Measurements from ENCODE around the gene RNF39. TPM values are rescaled to one million over a fixed set of nuclear protein-coding genes. Genes with fewer than 3 reads are reported as not detected.
"Not testable (repeated sequence)": the region's sequence is repeated elsewhere in the genome, so short reads cannot be mapped to it uniquely, and the experiment has no call there.

The RNF39 gene
- total RNA-seq, 2 donors from 2014 or later = not detected

- intact Hi-C loops (cut with DNase I); DNase-seq (ENCODE audit: low spot score): not testable (repeated sequence)
Observed at GRCh38 chr6:30022712-30023111, 52.9 kb downstream of the RNF39 start.

GRCh38 chr6:30022189-30022588 lies 53.4 kb downstream of the RNF39 start:
- DNase-seq (ENCODE audit: low spot score) = no peak
- intact Hi-C loops (cut with DNase I) = no loop called here

- no peak for DNase-seq (ENCODE audit: low spot score)
- intact Hi-C loops (cut with DNase I) = no loop called here
Observed at GRCh38 chr6:30020626-30021025, 54.9 kb downstream of the RNF39 start.

Other genes starting within 250 kb of the RNF39 start
- under 1 TPM in 1 of 2 donors, not detected in 1; 0.19 TPM for gene HLA-G, start 247.9 kb downstream of the RNF39 start, total RNA-seq
- 100 to 1,000 TPM; 375 to 444 TPM for gene HLA-A, start 133.2 kb downstream of the RNF39 start, total RNA-seq
- gene POLR1H, start 14.5 kb downstream of the RNF39 start, total RNA-seq = 10 to 100 TPM; 15.5 to 17.0 TPM
- gene PPP1R11, start 8.6 kb downstream of the RNF39 start, total RNA-seq = 10 to 100 TPM; 45.0 to 53.4 TPM
- gene TRIM31, start 37.3 kb upstream of the RNF39 start, total RNA-seq = not detected
- gene TRIM40, start 60.4 kb upstream of the RNF39 start, total RNA-seq = not detected
- gene TRIM10, start 85.4 kb upstream of the RNF39 start, total RNA-seq = not detected
- not detected for gene TRIM15, start 87.8 kb upstream of the RNF39 start, total RNA-seq
- 10 to 100 TPM; 36.0 to 37.0 TPM for gene TRIM26, start 137.6 kb upstream of the RNF39 start, total RNA-seq

All from posterior vena cava (tissue), 2 donors.